MM.1S (cell line): ENCODE data around the gene FZR1.

ENCODE experiments used
- EZH2 ChIP-seq: fragments of 300-600 bp; sonication (generic); optimal IDR thresholded peaks from 2 replicates; pipeline ENCODE3; 2017; ENCODE audit warnings: low read depth, mild to moderate bottlenecking, antibody characterized with exemption, low read length, mixed read lengths
- TF ChIP-seq, protein P1 (sequence below): fragments of 300-600 bp; sonication (generic); IDR thresholded peaks from 2 replicates; pipeline ENCODE4 v1.5.1; 2016; ENCODE audit warnings: antibody characterized with exemption, low read length, mixed read lengths

DNA sequence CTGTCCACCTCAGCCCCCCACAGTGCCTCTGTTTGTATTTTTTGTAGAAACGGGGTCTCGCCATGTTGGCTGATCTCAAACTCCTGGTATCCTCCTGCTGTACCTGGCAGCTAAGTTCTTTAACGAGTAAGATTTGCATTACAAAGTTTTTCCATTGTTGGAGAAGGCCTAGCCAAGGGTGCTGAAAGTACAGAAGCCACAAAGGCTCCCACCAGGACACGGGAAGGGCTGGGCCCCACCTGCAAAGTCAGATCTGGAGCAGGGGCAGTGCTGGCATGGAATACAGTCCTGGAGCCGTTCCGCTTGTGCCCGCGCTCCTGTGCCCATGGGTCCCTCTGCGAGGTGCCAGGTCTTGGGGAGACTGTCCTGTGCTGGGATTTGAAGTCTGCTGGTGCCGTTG lies 12.1 kb downstream of the FZR1 start:
- TF ChIP-seq, protein P1, sequence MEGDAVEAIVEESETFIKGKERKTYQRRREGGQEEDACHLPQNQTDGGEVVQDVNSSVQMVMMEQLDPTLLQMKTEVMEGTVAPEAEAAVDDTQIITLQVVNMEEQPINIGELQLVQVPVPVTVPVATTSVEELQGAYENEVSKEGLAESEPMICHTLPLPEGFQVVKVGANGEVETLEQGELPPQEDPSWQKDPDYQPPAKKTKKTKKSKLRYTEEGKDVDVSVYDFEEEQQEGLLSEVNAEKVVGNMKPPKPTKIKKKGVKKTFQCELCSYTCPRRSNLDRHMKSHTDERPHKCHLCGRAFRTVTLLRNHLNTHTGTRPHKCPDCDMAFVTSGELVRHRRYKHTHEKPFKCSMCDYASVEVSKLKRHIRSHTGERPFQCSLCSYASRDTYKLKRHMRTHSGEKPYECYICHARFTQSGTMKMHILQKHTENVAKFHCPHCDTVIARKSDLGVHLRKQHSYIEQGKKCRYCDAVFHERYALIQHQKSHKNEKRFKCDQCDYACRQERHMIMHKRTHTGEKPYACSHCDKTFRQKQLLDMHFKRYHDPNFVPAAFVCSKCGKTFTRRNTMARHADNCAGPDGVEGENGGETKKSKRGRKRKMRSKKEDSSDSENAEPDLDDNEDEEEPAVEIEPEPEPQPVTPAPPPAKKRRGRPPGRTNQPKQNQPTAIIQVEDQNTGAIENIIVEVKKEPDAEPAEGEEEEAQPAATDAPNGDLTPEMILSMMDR: no peak
- no peak for TF ChIP-seq EZH2
